Right atrium auricular region (tissue), 2 donors: Measurements from ENCODE around the gene IL11RA. TPM values are rescaled to one million over a fixed set of nuclear protein-coding genes. Genes with fewer than 3 reads are reported as not detected.
A peak's percentile ranks its signal among the peaks of the same experiment; 100 is the strongest.

Experiments used
- DNase-seq: peaks from one replicate; pipeline ENCODE4 v3.0.0-alpha.2; 2019; ENCODE audit warnings: low spot score
- H3K27ac ChIP-seq, 2 donors: fragments of 200-600 bp; sonication (generic); 1 replicate in 1 of 2; 2 replicates in 1 of 2; pipeline ENCODE4 v1.5.1; 2016 to 2019
- H3K27me3 ChIP-seq, 2 donors: fragments of 200-600 bp; sonication (generic); one replicate each; pipeline versions ENCODE4 v1.5.1 to v1.6.0; 2017 to 2019
- H3K36me3 ChIP-seq: fragments of 200-600 bp; sonication (generic); one replicate; pipeline ENCODE4 v1.5.1; 2016
- H3K4me1 ChIP-seq, 2 donors: fragments of 200-600 bp; sonication (generic); one replicate each; pipeline versions ENCODE4 v1.5.1 to v1.6.0; 2017 to 2019
- H3K4me3 ChIP-seq, 2 donors: fragments of 200-600 bp; sonication (generic); 1 replicate in 1 of 2; 2 replicates in 1 of 2; pipeline ENCODE4 v1.5.1; 2017 to 2019; ENCODE audit warnings: mild to moderate bottlenecking in 1 of 2, moderate library complexity in 1 of 2
- H3K9me3 ChIP-seq, 2 donors: fragments of 200-600 bp; sonication (generic); one replicate each; pipeline ENCODE4 v1.5.1; 2019
- total RNA-seq, 2 donors: library from RNA; depleted of rRNA; stranded (reverse); fragments of >200 nt; gene quantifications; one replicate each; pipeline ENCODE4 v1.1.0, GENCODE V29; 2016
- TF ChIP-seq, protein P1 (sequence below), 2 donors: fragments of 200-600 bp; sonication (generic); IDR thresholded peaks; one replicate each; pipeline ENCODE4 v1.5.1; 2019; ENCODE audit warnings: antibody characterized with exemption in 2 of 2

Gene IL11RA
- total RNA-seq, 2 donors from 2014 or later: 58.2 to 108 TPM

DNA sequence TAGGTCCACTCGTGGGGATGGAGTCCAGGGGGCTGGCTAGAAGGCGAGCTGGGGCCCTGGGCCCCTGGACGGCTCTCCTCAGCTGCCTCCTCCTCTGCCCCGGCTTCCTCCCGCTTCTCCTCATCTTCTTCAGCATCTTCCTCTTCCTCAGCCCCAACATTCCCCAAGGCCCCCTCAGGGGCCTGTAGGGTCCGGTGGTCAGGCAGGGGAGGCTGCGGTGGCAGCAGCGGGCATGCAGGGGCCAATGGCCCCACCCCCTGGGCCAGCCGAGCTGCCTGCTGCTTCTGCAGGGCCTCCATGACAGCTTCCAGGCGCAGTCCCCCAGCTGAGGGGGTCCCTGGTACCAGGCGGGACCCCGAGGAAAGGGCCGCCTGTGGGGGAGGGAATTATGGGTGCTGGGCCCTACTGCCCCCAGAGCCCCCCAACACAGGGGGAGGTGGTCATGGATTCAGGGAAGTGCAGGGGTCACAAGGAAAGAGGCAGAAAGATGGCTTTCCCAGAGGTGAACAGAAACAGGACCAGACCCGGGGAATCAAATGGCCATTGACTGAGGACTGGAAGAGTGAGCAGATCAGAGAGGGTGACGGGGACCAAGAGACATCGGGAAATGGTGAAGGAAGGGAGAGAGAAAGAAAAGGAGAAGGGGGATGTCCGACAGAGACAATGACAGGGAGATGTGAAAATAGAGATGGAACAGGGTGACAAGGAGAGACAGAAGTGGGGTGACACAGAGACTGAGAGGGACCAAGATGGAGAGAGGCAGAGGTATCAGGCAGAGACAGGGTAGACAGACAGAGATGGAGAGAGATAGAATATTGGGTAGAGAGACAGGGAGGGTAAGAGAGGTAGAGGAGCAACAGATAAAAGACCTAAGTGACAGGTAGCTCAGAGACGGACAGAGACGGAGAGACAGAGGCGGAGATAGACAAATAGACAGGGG, 24.0 kb upstream of the IL11RA start:
- Histone ChIP-seq H3K27me3 (peaks cover 17 to 41% of the 10 kb centered on the region in 2 donors), H3K36me3 (no peaks in the 10 kb centered on the region), H3K27ac (no peak overlapping the region), H3K9me3 (no peaks in the 10 kb centered on the region), H3K4me3 (peak overlapping the region; percentile 31 to 49), H3K4me1 (peaks cover 0 to 26% of the 10 kb centered on the region in 2 donors)
- TF ChIP-seq, protein P1, sequence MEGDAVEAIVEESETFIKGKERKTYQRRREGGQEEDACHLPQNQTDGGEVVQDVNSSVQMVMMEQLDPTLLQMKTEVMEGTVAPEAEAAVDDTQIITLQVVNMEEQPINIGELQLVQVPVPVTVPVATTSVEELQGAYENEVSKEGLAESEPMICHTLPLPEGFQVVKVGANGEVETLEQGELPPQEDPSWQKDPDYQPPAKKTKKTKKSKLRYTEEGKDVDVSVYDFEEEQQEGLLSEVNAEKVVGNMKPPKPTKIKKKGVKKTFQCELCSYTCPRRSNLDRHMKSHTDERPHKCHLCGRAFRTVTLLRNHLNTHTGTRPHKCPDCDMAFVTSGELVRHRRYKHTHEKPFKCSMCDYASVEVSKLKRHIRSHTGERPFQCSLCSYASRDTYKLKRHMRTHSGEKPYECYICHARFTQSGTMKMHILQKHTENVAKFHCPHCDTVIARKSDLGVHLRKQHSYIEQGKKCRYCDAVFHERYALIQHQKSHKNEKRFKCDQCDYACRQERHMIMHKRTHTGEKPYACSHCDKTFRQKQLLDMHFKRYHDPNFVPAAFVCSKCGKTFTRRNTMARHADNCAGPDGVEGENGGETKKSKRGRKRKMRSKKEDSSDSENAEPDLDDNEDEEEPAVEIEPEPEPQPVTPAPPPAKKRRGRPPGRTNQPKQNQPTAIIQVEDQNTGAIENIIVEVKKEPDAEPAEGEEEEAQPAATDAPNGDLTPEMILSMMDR (IDR thresholded peaks at IDR 0.05): no peak
- no peak for DNase-seq

DNA sequence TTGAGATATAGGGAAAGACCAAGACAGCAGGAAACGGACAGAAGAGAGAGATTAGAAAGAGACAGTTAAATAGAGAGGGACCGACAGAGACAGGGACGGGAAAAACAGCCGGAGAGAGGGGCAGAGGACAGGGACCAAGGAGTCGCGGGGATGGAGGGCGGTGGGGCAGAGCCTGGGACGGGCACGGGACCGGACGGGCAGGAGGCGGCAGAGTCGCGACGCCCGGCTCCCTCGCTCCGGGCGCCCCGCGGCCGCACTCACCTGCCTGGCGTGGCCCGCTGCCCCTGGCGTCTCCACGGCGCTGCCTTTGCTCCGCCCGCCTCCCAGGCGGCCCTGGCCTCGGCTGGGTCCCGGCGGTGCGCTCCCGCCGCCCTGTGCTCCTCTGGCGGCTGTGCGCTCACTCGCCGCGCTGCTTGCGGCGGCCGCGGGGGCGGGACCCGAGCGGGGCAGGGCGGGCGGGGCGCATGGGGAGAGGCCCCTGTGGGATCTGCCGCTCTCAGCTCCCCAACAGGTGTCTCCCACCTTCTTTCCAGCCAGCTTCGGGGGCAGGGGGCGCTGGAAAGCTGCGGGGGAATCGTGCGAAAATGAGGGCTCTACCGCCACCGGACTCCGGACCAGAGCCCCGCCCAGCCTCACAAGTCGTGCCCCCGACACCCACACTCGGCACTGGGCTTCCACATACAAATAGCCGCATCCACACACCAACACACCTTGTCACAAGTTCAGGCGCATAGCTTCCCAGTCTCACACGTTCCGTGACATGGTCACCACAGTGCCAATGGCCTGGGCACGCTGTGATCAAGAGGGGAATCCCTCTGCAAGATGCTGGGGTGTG, 23.1 kb upstream of the IL11RA start, which contains the start of gene ARID3C:
Gene ARID3C (minus strand): TSS at position 411 of the 835 bp plus-strand sequence. CDS start 1,052 bp downstream, outside the sequence.
- DNase-seq: no peak
- Histone ChIP-seq H3K27me3 (peaks cover 10 to 32% of the 10 kb centered on the region in 2 donors), H3K4me3 (peak within 1 kb of the TSS; percentile 31 to 49), H3K36me3 (no peaks in the 10 kb centered on the region), H3K4me1 (peaks cover 0 to 19% of the 10 kb centered on the region in 2 donors), H3K9me3 (no peaks in the 10 kb centered on the region), H3K27ac (no peak within 1 kb of the TSS)
- TF ChIP-seq, protein P1 (IDR thresholded peaks at IDR 0.05): no peak

DNA sequence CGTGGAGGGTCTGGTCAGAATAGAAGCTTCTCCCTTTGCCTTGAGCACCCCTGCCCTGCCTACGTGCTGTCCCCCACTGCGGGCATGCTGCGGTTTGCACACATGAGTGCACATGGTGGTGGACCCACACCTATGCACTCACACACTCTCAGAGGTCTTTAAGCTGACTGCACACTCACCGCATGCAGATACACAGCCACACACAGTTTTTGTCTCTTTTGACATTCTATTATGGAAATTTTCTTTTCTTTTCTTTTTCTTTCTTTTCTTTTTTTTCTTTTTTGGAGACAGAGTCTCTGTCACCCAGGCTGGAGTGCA, 22.5 kb upstream of the IL11RA start:
- Histone ChIP-seq H3K9me3 (no peaks in the 10 kb centered on the region), H3K4me1 (peaks cover 0 to 15% of the 10 kb centered on the region in 2 donors), H3K4me3 (peak overlapping the region in 1 of 2 donors; percentile 49), H3K27me3 (peaks cover 9 to 26% of the 10 kb centered on the region in 2 donors), H3K27ac (no peak overlapping the region), H3K36me3 (no peaks in the 10 kb centered on the region)
- no peak for DNase-seq
- TF ChIP-seq, protein P1 (IDR thresholded peaks at IDR 0.05): no peak

DNA sequence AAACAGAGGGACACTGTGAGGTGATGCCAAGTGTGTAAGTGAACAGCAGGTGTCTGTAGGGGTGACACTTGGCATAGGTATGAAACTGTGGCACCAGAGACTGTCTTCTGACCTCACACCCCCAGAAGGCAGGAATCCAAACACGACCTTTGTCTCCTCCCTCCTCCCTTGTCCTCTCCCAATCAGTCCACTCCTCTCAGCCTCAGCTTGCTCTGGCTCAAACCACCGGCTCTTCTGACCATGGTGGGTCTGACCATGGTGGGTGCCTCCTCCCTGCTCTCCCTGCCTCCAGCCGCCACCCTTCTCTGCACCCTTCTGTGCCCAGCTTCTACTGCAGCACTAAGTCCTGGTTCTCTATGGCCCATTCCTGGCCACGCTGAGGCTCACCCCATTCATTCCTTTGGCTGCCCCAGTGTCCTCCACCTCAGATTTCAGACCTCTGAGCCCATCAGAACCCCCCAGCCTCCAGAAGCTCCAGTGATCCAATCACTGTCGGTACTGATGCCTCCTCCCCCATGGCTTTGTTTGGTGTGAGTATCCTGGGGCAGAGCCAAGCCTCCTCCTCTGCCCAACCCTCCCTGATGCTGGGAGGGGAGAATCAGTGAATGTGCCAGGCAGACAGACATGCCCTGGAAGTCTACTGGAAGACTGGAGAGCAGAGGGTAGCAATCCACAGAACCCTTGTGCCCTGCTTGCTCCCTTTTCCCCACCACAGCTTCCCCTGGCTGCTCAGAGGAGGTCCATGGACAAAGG, 21.4 kb upstream of the IL11RA start:
- Histone ChIP-seq H3K27ac (no peak overlapping the region), H3K9me3 (no peaks in the 10 kb centered on the region), H3K4me1 (peaks cover 0 to 10% of the 10 kb centered on the region in 2 donors), H3K4me3 (no peak overlapping the region), H3K36me3 (peaks cover 6% of the 10 kb centered on the region), H3K27me3 (peaks cover 9 to 15% of the 10 kb centered on the region in 2 donors)
- no peak for DNase-seq
- TF ChIP-seq, protein P1 (IDR thresholded peaks at IDR 0.05): no peak

DNA sequence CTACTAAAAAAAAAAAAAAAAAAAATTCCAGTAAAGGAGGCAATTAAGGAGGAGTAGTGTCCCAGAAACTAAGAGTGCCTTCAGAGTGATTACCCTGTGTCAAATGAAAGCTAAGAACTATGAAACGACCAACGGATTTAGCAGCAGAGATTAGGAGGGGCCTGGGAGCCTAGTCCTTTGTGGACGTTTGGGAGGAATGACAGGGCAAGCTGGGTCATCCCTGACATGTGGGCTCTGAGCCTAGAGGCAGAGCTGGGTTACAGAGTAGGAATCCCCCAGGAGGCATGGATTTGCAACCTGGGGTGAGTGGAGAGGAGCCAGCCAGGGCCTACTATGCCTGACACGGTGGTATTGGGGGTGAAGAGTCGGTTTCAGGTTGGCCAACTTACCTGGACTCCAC, 18.8 kb upstream of the IL11RA start:
- Histone ChIP-seq H3K9me3 (no peaks in the 10 kb centered on the region), H3K27ac (no peak overlapping the region), H3K36me3 (peaks cover 7% of the 10 kb centered on the region), H3K27me3 (peaks cover under 1 to 1% of the 10 kb centered on the region in 2 donors), H3K4me3 (no peak overlapping the region), H3K4me1 (peaks cover 0 to 24% of the 10 kb centered on the region in 2 donors)
- DNase-seq: no peak
- TF ChIP-seq, protein P1 (IDR thresholded peaks at IDR 0.05): no peak
